M059J (cell line): ENCODE data around the gene CAGE1. TPM values are rescaled to one million over a fixed set of nuclear protein-coding genes. Genes with fewer than 3 reads are reported as not detected.

ENCODE experiments used
- DNase-seq: peaks from one replicate; pipeline ENCODE4 v3.0.0-alpha.2; 2012; ENCODE audit warnings: low read depth
- total RNA-seq: library from RNA; depleted of rRNA; stranded (reverse); fragments of >200 nt; shearing (Covaris generic); gene quantifications from 2 replicates; pipeline ENCODE4 v1.2.3, GENCODE V29; 2014; rRNA removed

CAGE1 gene
- 0.02 TPM in 1 of 2 replicates, not detected in the other for total RNA-seq

- peak; percentile 98 for DNase-seq
These were observed at the start of gene CAGE1, which contains the start of gene RIOK1 for GRCh38 chr6:7389451-7390225. Gene CAGE1 (minus strand): TSS chr6:7389742. CDS start chr6:7387173, 2,569 bp downstream. Gene RIOK1 (plus strand): TSS chr6:7389808. CDS start chr6:7390003, 195 bp downstream.

- DNase-seq, result no peak
These were observed 49.7 kb upstream of the CAGE1 start for GRCh38 chr6:7439228-7439627.

- no peak for DNase-seq
These were observed 48.5 kb upstream of the CAGE1 start for GRCh38 chr6:7438011-7438410.

- no peak for DNase-seq
These were observed 45.1 kb upstream of the CAGE1 start for GRCh38 chr6:7434672-7435071.

GRCh38 chr6:7433121-7433617, 43.6 kb upstream of the CAGE1 start:
- no peak for DNase-seq

GRCh38 chr6:7432391-7433120, 43.0 kb upstream of the CAGE1 start:
- no peak for DNase-seq

- no peak for DNase-seq
These were observed 42.3 kb upstream of the CAGE1 start for GRCh38 chr6:7431674-7432390.

- DNase-seq, result no peak
These were observed 41.8 kb upstream of the CAGE1 start for GRCh38 chr6:7431313-7431673.

- DNase-seq, result no peak
These were observed 37.1 kb upstream of the CAGE1 start for GRCh38 chr6:7426447-7427169.

GRCh38 chr6:7425808-7426190, 36.3 kb upstream of the CAGE1 start:
- no peak for DNase-seq

GRCh38 chr6:7424967-7425807, 35.6 kb upstream of the CAGE1 start:
- DNase-seq, result peak; percentile 57

GRCh38 chr6:7424058-7424457, 34.5 kb upstream of the CAGE1 start:
- DNase-seq, result no peak

- no peak for DNase-seq
These were observed 31.5 kb upstream of the CAGE1 start for GRCh38 chr6:7421066-7421465.

- no peak for DNase-seq
These were observed 29.5 kb upstream of the CAGE1 start for GRCh38 chr6:7419065-7419464.

- no peak for DNase-seq
These were observed 28.8 kb upstream of the CAGE1 start for GRCh38 chr6:7418238-7418905.

- DNase-seq, result no peak
These were observed 28.1 kb upstream of the CAGE1 start for GRCh38 chr6:7417684-7418083.

GRCh38 chr6:7414811-7415210, 25.3 kb upstream of the CAGE1 start:
- peak; percentile 50 for DNase-seq

- no peak for DNase-seq
These were observed 23.7 kb upstream of the CAGE1 start for GRCh38 chr6:7413151-7413823.

- DNase-seq, result no peak
These were observed 21.8 kb upstream of the CAGE1 start for GRCh38 chr6:7411328-7411727.

- DNase-seq, result no peak
These were observed 21.3 kb upstream of the CAGE1 start for GRCh38 chr6:7410851-7411250.
